Mesenteric fat pad (tissue), 1 donor: ENCODE results near the gene SPI1. TPM values are rescaled to one million over a fixed set of nuclear protein-coding genes. Genes with fewer than 3 reads are reported as not detected.
A peak's percentile ranks its signal among the peaks of the same experiment; 100 is the strongest.

Experiments
- DNase-seq: peaks from one replicate; pipeline ENCODE4 v3.0.0-alpha.2; 2020; ENCODE audit warnings: low spot score
- long read RNA-seq: library from polyadenylated mRNA; unstranded; transcript quantifications from one replicate; pipeline ENCODE4 v2.0.0, GENCODE V29; 2020
- total RNA-seq: library from RNA; stranded (reverse); fragmentation: NEBNext Ultra II Directional; extraction: Animal tissue kit (Norgen Biotek cat#: 25700); gene quantifications from one replicate; pipeline ENCODE4 v1.2.1, GENCODE V29; 2021
- donor health status: DM: yes; HTN: yes; CAD: no.

Gene SPI1
- total RNA-seq: 74.7 TPM
- long read RNA-seq, partial matches to known transcripts: 0 of 2 reads
- long read RNA-seq, other reads (novel, unspliced or antisense): 0 of 2 reads

- no peak for DNase-seq
These were observed at the start of gene SPI1 for GRCh38 chr11:47378010-47378835. SPI1 (minus strand) TSS chr11:47378547; CDS start chr11:47378353, 194 bp downstream.

- DNase-seq: peak; percentile 99
These were observed 48.0 kb upstream of the SPI1 start, which contains the start of gene PSMC3 for GRCh38 chr11:47426062-47426956. PSMC3 (minus strand) TSS chr11:47426439; CDS start chr11:47426279, 160 bp downstream.

GRCh38 chr11:47425611-47426010 is 47.3 kb upstream of the SPI1 start:
- DNase-seq: no peak

GRCh38 chr11:47418454-47419259 is 40.3 kb upstream of the SPI1 start:
- DNase-seq: no peak

- no peak for DNase-seq
These were observed 39.4 kb upstream of the SPI1 start for GRCh38 chr11:47417712-47418111.

- no peak for DNase-seq
These were observed 37.7 kb upstream of the SPI1 start for GRCh38 chr11:47415949-47416472.

GRCh38 chr11:47415091-47415854 is 36.9 kb upstream of the SPI1 start:
- no peak for DNase-seq

GRCh38 chr11:47414685-47415070 is 36.3 kb upstream of the SPI1 start:
- no peak for DNase-seq

- no peak for DNase-seq
These were observed 35.7 kb upstream of the SPI1 start for GRCh38 chr11:47413908-47414684.

- no peak for DNase-seq
These were observed 35.0 kb upstream of the SPI1 start for GRCh38 chr11:47413351-47413750.

GRCh38 chr11:47411884-47412746 is 33.8 kb upstream of the SPI1 start:
- no peak for DNase-seq

- no peak for DNase-seq
These were observed 32.3 kb upstream of the SPI1 start for GRCh38 chr11:47410370-47411264.

- DNase-seq: no peak
These were observed 31.4 kb upstream of the SPI1 start for GRCh38 chr11:47409440-47410369.

GRCh38 chr11:47408598-47409439 is 30.5 kb upstream of the SPI1 start:
- DNase-seq: no peak
